NCI-H446 treated with DMSO at 0.1 percent for 48 hours (cell line): ENCODE data around the gene HMCN2.
A peak's percentile ranks its signal among the peaks of the same experiment; 100 is the strongest.

Experiments
- DNase-seq: peaks from one replicate; lab custom pipeline; 2025; lab: John Stamatoyannopoulos, UW

The HMCN2 gene

DNA sequence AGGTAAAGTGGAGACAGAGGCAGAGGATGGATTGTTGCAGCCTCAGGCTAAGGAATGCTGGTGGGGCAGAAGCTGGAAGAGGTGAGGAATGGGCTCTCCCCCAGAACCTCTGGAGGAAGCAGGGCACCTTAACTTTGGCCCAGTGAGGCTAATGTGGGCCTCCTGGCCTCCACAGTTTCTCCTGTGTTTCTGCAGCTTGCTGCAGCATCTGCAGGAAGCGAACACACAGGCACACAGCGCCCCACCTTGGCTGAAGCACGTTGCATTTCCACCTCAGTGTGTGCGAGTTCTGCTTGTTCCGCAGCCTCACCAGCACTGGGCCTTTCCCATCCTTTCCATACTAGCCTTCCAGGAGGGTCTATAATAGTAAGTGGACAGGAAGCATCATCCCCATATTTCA, 152.0 kb downstream of the HMCN2 start:
- no peak for DNase-seq

DNA sequence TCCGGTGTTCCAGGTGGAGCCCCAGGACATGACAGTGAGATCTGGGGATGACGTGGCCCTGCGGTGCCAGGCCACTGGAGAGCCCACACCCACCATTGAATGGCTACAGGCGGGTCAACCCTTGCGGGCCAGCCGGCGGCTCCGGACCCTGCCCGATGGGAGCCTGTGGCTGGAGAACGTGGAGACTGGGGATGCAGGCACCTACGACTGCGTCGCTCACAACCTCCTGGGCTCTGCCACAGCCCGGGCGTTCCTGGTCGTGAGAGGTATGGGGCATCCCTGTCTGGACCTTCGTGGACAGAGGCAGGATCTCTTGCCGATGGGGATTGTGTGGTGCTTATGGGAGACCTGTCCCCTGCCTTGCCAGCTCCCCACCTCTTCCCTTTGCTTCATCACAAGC, 153.2 kb downstream of the HMCN2 start:
- no peak for DNase-seq

DNA sequence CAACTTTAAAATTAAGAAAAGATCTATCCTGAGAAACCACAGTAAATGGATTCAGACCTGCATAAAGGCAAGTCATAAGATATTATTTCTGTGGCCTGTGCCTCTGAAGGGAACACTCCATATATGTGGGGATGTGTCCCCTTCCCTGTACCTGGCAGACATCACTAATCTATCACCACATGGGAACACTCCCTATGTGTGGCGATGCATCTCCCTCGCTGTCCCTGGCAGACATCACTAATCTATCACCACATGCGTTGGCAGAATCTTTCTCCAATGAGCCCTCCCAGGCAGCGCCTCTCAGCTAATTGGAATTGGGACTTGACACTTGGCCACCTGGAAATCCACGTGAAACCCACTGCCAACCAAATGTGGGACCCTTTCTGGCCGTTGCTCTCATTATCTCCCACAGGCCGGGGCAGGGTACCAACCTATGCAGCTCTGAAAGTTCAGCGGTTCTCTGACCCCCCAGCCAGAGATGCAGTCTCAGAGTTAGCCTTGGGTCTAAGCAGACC, 154.0 kb downstream of the HMCN2 start:
- DNase-seq = no peak

DNA sequence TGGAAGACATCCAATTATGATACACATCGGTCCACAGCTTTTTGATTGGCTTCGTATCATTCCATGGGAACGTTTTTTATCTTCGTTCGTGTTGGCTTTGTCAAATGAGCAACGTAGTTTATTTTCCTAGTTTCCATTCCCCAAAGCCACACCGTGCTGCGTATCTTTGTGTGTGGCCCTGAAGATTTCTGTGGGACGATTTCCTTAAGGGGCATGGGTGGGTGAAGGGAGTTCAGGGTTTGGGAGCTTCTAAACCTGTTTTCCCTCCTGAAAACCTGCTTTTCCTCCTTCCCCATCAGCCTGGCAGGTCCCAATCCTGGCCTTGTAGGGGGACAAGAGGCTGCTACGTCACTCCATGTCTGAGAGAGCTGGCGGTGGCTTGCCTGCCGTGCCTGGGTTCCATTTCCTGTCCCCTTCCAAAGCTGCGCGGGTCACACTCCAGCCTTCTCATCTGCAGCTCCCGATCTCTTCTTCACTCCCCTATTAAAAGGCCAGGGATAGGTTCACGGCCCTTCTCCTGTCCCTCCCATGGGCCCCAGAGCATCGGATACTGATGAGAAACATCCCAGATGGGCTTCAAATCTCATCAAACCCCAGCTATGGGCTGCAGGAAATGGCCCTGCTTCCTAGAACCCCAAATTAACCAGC, 155.7 kb downstream of the HMCN2 start:
- DNase-seq = no peak

DNA sequence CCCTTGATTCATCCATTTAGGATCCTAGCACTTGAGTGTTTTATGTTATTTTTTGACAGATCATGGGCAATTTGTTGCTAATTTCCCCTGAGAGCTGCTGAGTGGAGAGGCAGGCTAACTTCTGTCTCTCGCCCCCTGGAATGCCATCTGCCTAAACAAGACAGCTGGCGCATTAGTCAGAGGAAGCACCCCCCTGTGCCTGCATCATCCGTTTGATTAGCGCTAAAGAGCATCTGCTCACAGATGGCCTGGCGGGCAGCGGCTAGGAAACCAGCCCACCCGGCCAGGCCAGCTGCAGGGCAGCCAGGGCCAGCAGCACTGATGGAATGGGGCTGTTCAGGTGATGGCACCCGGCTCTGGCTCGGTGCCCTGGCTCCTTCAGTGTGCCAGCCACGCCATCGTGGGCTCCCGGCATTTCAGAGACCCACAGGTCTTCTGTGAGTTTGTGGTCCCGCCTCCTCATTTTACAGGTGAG, 156.3 kb downstream of the HMCN2 start:
- peak; percentile 91 for DNase-seq

DNA sequence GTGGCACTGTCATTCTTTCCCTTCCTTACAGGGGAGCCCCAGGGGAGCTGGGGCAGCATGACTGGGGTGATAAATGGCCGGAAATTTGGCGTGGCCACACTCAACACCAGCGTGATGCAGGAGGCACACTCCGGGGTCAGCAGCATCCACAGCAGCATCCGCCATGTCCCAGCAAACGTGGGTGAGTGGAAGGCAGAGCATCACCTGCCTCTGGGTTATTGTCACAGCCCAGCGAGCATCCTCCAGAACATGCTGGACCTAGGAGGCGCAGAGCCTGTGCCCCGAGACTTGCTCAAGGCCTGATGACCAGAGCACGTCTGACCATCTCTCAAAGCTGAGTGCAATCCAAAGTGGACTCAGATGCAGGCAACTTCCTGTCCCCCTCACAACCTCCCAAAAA, 157.0 kb downstream of the HMCN2 start:
- DNase-seq = no peak

DNA sequence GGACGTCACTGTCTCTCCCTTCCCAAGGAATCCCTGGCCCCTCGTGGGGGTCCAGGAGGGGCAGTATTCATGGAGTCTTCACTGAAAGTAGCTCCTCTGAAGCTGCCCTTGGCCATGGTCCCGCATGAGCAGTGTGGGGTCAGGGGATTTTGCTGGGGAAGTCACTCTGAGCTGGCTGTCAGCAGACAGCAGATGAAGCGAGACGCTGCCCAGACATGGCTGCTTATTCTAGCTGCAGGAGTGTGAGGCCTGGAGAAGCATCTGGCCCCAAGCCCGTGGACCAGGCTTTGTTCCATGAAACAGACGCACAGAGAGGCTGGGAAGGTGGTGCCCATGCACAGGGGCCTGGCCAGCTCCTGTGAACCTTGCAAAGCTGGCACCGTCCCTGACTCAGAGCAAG, 157.7 kb downstream of the HMCN2 start:
- peak; percentile 64 for DNase-seq

DNA sequence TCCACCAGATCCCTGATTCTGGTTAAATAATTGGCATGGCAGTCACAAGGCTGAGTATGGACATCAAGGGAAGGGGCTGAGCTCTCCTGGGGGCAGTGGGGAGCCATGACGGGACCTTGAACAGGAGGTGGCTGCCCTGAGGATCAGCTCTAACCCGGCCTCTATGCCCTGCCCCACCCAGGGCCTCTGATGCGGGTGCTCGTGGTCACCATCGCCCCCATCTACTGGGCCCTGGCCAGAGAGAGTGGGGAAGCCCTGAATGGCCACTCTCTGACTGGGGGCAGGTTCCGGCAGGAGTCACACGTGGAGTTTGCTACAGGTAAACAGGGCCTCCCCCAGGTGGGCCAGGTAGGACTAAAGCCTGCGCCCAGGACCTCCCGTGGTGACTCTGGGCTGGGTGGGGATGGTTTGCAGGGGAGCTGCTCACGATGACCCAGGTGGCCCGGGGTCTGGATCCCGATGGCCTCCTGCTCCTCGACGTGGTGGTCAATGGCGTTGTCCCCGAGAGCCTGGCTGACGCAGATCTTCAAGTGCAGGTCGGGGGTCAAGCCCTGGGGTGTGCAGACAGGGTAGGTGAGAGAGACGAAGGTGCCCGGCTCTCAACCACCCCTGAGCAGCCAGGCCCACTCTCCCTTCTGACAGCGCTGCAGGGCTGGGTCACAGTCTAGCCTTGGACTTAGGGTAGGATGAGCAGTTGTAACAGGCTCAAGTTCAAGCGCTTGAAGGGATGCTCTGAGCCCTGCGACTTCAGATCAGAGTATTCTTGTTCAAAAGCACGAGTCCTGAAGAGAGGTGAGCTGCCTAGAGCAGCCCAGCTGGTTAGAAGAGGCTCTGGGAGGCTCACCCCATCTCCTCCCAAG, 159.3 kb downstream of the HMCN2 start:
- DNase-seq = no peak

DNA sequence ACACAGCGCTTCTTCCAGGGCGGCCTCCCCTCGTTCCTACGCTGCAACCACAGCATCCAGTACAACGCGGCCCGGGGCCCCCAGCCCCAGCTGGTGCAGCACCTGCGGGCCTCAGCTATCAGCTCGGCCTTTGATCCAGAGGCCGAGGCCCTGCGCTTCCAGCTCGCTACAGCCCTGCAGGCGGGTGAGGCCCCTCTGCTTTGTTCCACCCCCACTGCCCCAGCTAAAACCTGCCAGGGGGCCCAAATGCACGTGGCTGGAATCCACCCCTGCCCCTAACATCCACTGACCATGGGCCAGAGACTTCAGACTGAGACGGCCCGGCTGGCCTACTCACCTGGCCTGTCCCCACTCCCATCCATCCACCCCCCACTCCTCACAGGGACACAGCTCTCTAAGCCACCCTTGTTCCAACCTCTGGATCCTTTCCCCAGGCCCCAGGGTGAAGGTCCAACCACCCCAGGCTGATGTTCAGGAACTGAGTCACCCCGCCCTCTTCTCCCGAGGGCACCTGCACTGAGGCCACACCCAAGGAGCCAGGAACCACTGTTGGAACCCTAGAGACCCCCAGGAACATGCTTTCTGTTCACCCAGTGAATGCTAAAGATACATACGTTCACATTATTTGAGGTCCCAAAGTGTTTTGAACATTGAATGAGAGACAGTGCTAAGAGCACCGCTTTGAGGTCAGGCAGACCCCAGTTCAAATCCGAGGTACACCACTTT, 160.3 kb downstream of the HMCN2 start:
- no peak for DNase-seq

DNA sequence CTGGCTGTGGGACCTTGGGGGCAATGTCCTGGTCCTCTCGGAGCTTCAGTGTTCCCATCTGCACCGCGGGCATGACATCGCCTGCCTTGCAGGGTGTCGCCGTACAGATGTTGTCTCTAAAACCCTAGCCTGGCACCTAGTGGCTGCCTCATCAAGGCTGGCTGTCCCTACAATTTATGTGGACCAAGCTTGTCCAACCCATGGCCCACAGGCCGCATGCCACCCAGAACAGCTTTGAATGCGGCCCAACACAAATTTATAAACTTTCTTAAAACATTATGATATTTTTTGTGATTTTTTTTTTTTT, 160.9 kb downstream of the HMCN2 start:
- no peak for DNase-seq

DNA sequence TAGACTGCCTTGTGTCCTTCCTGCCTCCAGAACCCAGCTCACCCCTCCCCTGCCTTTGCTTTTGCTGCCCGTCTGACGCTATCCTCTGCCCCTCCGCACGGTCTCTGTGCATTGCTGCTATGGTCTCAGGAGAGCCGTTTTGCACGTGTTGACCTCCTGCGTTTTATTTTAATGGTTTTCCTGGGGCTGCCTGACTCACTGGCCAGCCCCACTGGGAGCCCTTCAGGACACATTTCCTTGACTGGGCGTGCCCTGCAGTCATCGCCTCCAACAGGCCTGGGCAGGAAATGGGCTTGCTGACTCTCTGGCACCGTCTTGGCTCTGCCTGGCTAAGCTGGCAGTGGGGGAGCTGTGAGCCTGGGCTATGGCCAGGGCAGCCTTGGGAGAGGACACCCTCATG, 161.3 kb downstream of the HMCN2 start:
- DNase-seq = no peak

DNA sequence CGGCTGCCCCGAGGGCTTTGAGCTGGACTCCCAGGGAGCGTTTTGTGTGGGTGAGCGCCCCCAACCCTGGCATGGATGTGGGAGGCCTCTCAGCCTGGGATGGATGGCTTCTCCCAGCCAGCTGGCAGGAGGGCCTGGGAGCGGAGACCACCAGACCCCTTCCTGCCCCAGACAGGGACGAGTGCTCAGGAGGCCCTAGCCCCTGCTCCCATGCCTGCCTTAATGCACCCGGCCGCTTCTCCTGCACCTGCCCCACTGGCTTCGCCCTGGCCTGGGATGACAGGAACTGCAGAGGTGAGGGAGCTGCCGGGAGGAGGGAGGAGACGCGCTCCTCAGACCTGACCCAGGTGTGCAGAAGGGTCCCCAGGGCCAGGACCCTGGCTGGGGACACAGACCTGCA, 161.8 kb downstream of the HMCN2 start:
- no peak for DNase-seq

DNA sequence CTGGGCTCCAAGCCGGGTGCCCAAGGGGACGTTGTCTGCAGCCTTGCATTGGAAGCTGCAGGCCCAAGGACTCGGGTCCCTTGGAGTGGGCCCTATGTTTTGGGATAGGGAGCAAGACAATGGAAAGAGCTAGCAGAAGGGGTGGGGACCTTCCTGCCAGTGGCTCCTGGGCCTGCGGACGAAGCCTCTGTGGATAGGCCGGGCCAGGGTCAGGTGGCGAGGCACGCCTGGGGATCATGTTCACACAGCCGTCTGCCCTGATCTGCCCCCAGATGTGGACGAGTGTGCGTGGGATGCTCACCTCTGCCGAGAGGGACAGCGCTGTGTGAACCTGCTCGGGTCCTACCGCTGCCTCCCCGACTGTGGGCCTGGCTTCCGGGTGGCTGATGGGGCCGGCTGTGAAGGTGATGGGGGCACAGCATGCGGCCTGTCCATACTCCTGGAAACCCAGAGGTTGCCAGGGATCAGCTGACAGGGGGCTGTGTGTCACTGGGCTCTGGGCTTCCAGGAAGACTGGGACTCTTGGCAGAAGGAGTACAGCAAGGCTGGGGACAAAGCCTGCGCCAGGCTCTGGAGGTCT, 162.6 kb downstream of the HMCN2 start:
- DNase-seq = no peak

DNA sequence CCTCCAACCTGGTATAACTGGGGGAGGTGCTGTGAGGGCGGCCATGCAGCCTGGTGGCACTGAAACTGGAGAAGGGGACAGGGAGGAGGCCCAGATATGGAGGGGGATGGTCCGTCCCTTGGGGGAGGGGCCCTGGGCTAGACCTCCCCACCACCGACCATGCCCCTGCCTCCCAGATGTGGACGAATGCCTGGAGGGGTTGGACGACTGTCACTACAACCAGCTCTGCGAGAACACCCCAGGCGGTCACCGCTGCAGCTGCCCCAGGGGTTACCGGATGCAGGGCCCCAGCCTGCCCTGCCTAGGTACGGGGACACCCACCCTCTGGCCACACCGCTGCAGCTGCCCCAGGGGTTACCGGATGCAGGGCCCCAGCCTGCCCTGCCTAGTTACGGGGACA, 163.8 kb downstream of the HMCN2 start:
- DNase-seq = no peak

DNA sequence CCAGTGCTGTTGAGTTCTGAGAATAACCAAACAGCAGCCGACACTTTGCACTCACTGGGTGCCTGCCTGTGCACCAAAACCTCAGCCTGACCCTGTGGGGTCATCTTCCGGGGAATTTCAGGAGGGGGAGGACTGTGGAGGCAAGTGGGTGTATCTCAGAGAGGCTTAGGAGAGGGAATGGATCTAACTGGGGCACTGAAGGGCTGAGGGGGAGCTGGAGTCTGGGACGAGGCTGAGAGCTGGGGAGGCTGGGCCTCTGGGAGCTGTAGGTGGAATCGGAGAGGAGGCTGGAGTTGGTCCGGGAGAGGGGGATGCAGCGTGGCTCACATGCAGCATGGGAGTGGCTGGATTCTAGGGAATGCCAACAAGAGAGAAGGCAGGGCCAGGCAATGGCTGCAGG, 164.3 kb downstream of the HMCN2 start:
- no peak for DNase-seq

DNA sequence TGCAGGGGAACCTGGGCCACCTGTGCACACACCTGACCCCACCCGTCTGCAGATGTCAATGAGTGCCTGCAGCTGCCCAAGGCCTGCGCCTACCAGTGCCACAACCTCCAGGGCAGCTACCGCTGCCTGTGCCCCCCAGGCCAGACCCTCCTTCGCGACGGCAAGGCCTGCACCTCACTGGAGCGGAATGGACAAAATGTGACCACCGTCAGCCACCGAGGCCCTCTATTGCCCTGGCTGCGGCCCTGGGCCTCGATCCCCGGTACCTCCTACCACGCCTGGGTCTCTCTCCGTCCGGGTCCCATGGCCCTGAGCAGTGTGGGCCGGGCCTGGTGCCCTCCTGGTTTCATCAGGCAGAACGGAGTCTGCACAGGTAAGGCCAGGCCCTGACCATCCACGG, 164.7 kb downstream of the HMCN2 start:
- DNase-seq = no peak

DNA sequence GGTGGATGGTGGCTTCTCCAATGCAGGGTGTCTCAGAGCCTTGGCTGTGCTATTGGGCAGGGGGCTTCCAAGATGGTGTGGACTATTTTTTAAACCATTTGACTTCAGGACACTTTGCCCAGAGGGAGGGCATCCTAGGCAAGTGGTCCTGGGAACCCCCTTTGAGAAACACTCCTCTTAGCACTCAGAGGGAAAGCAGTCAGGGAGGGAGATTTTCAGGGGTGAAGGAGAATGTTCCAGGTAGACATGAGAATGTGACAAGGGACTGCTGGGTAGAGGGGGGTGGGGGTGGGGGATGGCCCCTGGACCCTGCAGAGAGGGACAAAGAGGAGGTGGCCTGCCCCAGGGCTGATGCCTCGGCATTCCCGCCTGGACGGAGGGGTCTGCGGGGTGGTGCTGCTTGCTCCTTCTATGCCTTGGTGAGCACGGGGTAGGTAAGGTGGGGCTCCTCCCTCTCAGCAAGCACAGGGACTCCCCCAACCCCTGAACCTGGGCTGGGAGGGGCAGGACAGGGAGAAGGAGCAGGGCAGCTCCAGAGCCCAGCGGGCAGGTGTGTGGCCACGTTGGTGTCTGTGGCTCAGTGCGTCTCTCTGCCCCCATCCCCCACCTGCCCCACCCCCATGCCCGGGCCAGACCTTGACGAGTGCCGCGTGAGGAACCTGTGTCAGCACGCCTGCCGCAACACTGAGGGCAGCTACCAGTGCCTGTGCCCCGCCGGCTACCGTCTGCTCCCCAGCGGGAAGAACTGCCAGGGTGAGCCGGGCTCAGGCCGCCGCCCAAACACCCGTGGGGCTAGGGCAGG, 165.4 kb downstream of the HMCN2 start:
- no peak for DNase-seq

DNA sequence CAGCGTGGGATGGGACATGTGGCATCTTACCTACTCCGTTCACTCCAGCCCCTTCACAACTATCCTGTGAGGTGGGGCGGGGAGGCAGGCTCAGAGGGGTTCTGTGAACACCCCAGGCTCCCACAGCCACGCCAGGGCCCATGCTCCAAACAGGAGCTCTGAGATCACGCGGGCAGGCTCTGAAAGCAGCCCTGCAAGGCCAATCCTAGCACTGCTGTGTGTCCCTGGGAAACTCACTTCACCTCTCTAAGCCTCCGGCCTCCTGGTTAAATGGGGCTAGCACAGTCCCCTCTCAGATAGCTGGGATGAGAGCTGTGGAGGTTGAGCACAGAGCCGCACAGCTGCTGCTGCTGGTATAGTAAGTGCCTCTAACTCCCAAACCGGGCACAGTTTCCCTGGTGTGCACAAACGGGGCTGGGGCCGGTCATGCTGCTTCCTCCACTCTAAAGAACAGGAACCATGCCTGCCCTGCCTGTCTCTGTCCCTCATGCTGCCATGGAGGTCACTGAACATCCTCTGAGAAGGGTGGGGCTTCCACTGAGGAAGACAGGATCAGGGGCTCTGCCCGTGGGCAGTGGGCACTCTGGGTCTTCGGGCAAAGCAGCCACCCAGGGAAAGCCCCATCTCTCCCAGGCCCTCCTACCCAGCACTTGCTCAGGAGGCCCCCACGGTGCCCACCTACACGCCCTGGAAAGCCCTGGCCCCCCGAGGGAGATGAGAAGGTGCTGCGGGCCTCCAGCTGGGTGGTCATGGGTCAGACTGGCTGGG, 166.2 kb downstream of the HMCN2 start:
- DNase-seq = no peak

DNA sequence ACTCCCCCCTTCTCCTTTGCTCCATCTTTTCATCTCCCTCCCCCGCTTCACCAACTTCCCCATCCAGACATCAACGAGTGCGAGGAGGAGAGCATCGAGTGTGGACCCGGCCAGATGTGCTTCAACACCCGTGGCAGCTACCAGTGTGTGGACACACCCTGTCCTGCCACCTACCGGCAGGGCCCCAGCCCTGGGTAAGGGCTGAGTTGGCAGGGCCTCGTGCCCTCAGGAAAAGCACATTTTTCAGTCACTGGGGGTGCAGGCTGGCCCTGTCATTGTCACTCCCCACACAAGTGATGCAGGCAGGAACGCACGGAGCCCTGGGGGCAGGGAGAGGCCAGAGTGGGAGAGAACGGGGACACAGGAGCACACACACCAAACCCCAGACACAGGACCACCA, 166.8 kb downstream of the HMCN2 start:
- DNase-seq = no peak

DNA sequence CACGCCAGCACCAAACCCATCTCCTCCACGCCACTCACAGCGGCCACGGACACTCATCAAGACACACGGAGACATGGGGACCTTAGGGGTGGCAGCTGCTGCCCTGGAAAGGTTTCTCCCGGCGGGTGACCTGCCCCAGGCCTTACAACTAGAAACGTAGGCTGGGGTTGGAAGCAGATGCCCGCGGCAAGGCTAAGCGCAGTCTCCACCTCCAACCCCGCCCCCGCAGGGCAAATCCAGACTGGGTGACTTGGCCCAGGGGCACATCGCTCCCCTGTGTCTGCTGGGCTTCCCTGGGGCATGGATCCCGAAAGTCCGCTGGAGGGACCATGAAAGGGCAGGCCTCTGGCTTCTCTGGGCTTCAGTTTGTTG, 167.2 kb downstream of the HMCN2 start:
- DNase-seq = no peak
